Measurements from ENCODE around the gene HIC1. TPM values are rescaled to one million over a fixed set of nuclear protein-coding genes. Genes with fewer than 3 reads are reported as not detected.
A peak's percentile ranks its signal among the peaks of the same experiment; 100 is the strongest.

Gene HIC1
- total RNA-seq, 1 donor from 2014 or later: 23.5 TPM

DNA sequence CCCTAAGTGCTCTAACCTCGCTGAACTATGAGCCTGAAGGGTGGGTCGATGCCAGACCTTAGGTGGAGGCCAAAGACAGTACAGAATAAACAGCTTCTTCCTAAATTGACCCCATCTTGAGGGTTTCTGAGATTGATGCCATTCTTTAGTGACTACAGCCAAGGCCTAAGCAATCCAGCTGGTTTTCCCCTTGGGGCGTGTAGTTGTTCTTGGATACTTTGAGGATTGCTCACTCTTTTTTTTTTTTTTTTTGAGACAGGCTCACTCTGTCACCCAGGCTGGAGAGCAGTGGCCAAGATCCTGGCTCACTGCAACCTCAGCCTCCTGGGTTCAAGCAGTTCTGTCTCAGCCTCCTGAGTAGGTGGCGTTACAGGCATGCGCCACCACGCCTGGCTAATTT lies 11.1 kb upstream of the HIC1 start:
- Histone ChIP-seq H3K4me1 (ENCODE audit: control insufficient read depth in 3 of 3, insufficient read depth in 3 of 3, low read length in 3 of 3) (peaks cover 20 to 37% (median 26%) of the 10 kb centered on the region in 3 donors), H3K36me3 (ENCODE audit: control insufficient read depth in 3 of 3, insufficient read depth in 3 of 3, low read length in 3 of 3) (peaks cover 24 to 28% (median 26%) of the 10 kb centered on the region in 3 donors), H3K9me3 (ENCODE audit: control insufficient read depth in 3 of 3, low read length in 3 of 3) (no peaks in the 10 kb centered on the region), H3K27ac (ENCODE audit: low read depth, low read length) (no peak overlapping the region), H3K27me3 (ENCODE audit: control insufficient read depth in 3 of 3, insufficient read depth in 3 of 3, low read length in 3 of 3) (peaks cover 0 to 3% (median 0%) of the 10 kb centered on the region in 3 donors), H3K4me3 (ENCODE audit: low read length in 3 of 3) (no peak overlapping the region), H3K9ac (ENCODE audit: low read depth in 1 of 3, low read length in 3 of 3) (no peak overlapping the region)

DNA sequence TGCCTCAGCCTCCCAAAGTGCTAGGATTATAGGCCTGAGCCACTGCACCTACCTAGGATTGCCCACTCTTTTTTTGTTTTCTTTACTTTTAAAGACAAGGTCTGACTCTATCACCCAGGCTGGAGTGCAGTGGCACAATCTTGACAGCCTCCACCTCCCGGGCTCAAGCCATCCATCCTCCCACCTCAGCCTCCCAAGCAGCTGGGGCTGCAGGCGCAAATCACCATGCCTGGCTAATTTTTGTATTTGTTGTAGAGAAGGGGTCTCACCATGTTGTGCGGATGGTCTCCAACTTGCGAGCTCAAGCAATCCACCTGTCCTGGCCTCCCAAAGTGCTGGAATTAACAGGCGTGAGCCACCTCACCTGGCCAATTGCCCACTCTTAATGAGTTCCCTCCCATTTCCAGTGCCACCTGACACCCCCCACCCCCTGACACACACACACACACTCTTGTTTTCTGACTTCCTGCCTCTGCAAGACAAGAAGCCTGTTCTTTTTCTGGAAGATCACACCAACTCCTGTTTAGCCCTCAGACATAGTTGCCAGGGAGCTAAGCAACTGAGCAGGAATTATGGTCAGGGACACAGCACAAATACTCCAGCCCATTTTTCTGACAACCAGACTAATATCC lies 10.5 kb upstream of the HIC1 start:
- no peak overlapping the region for H3K4me3 ChIP-seq (ENCODE audit: low read length in 3 of 3)
- H3K9me3 ChIP-seq (ENCODE audit: control insufficient read depth in 3 of 3, low read length in 3 of 3): no peaks in the 10 kb centered on the region
- H3K4me1 ChIP-seq (ENCODE audit: control insufficient read depth in 3 of 3, insufficient read depth in 3 of 3, low read length in 3 of 3): peaks cover 24 to 43% (median 30%) of the 10 kb centered on the region in 3 donors
- no peak overlapping the region for H3K27ac ChIP-seq (ENCODE audit: low read depth, low read length)
- H3K36me3 ChIP-seq (ENCODE audit: control insufficient read depth in 3 of 3, insufficient read depth in 3 of 3, low read length in 3 of 3): peaks cover 23 to 27% (median 25%) of the 10 kb centered on the region in 3 donors
- H3K9ac ChIP-seq (ENCODE audit: low read depth in 1 of 3, low read length in 3 of 3): no peak overlapping the region
- H3K27me3 ChIP-seq (ENCODE audit: control insufficient read depth in 3 of 3, insufficient read depth in 3 of 3, low read length in 3 of 3): peaks cover 0 to 8% (median 0%) of the 10 kb centered on the region in 3 donors

DNA sequence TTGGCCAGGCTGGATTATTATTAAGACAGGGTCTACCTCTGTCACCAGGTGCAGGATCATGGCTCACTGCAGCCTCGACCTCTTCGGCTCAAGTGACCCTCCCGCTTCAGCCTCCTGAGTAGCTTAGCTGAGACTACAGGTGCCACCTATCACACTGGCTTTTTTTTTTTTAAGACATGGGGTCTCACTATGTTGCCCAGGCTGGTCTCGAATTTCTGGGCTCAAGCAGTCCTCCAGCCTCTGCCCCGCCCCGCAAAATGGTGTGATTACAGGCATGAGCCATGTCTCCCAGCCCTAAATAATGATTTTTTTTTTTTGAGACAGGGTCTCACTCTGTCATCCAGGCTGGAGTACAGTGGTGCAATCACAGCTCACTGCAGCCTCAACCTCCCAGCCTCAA lies 7.3 kb upstream of the HIC1 start:
- peaks cover 11 to 14% (median 12%) of the 10 kb centered on the region in 3 donors for H3K36me3 ChIP-seq (ENCODE audit: control insufficient read depth in 3 of 3, insufficient read depth in 3 of 3, low read length in 3 of 3)
- no peak overlapping the region for H3K4me3 ChIP-seq (ENCODE audit: low read length in 3 of 3)
- no peaks in the 10 kb centered on the region for H3K9me3 ChIP-seq (ENCODE audit: control insufficient read depth in 3 of 3, low read length in 3 of 3)
- peaks cover 21 to 29% (median 24%) of the 10 kb centered on the region in 3 donors for H3K4me1 ChIP-seq (ENCODE audit: control insufficient read depth in 3 of 3, insufficient read depth in 3 of 3, low read length in 3 of 3)
- no peak overlapping the region for H3K9ac ChIP-seq (ENCODE audit: low read depth in 1 of 3, low read length in 3 of 3)
- peaks cover 0 to 19% (median 9%) of the 10 kb centered on the region in 3 donors for H3K27me3 ChIP-seq (ENCODE audit: control insufficient read depth in 3 of 3, insufficient read depth in 3 of 3, low read length in 3 of 3)
- H3K27ac ChIP-seq (ENCODE audit: low read depth, low read length): no peak overlapping the region

DNA sequence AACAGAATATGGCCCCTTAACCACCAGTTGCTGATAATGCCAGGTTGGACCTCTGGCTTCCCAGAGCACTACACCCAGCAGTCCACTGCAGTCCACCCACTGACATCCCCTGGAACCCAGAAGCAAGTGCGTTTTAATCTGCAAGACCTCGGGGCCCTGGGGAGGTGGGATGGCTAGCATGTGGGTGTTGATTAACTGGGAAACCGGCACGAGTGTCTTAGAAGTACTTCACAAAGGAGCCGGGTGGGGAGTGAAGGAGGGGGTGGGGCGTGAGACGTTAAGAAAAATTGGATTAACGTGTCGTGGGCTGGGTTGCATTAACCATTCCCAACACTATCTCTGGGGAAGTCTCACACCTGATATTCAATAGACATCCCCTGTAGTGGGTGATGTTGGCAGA lies 6.1 kb upstream of the HIC1 start:
- peak overlapping the region in 2 of 3 donors; percentile 48 to 66 for H3K9ac ChIP-seq (ENCODE audit: low read depth in 1 of 3, low read length in 3 of 3)

DNA sequence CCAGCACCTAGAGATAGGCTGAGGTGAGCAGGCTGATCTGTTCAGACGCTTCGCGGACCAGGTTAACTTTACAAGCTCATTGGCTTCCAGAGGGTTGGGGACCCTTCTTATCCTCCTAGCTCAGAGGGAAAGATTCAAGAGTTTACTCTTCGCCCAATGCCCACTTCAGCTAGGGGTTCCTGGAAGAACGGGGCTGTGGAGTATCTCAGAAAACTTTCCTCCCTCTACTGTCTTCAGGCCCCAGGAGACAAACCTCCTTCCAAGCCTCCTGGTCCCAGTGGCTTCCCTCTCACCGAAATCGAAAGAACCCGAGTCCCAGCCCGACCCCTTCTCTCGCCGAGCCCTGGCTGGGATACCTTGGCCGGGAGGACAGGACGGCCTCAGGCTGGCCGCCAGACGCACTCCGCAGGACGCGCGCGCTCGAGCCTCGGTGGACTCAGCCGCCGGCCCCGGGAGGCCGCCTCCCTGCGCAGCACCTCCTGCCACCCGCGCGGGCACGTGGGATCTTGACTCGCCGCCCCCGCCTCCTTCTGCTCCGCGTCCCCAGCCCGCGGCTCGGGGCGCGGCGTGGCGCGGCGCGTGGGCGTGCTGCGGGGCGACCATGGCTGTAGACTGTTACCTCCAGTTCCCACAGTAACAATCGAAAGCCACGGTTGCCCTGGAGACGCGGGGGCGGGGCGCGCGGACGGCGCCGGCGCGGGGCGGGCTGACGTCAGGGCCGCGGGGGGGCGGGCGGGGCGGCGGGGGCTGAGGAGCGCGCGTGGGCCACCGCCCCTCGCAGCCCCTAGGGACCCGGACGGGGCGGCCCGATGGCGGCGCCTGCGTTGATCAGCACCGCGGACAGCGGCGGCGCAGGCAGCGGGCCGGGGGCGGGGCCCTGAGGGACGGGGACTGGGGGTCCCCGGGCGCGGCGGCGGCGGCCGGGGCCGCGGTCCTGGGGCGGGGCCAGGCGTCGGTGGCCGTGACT lies 5.3 kb upstream of the HIC1 start:
- Histone ChIP-seq H3K9me3 (ENCODE audit: control insufficient read depth in 3 of 3, low read length in 3 of 3) (no peaks in the 10 kb centered on the region), H3K4me3 (ENCODE audit: low read length in 3 of 3) (peak overlapping the region; percentile 65 to 85 (median 76)), H3K27me3 (ENCODE audit: control insufficient read depth in 3 of 3, insufficient read depth in 3 of 3, low read length in 3 of 3) (peaks cover 0 to 32% (median 11%) of the 10 kb centered on the region in 3 donors), H3K4me1 (ENCODE audit: control insufficient read depth in 3 of 3, insufficient read depth in 3 of 3, low read length in 3 of 3) (peaks cover 18 to 23% (median 20%) of the 10 kb centered on the region in 3 donors), H3K9ac (ENCODE audit: low read depth in 1 of 3, low read length in 3 of 3) (peak overlapping the region; percentile 12 to 66 (median 48)), H3K36me3 (ENCODE audit: control insufficient read depth in 3 of 3, insufficient read depth in 3 of 3, low read length in 3 of 3) (no peaks in the 10 kb centered on the region), H3K27ac (ENCODE audit: low read depth, low read length) (peak overlapping the region; percentile 51)

More for the DNA sequence above, 6.1 kb upstream of the HIC1 start:
- Histone ChIP-seq H3K27ac (ENCODE audit: low read depth, low read length) (no peak overlapping the region), H3K4me3 (ENCODE audit: low read length in 3 of 3) (peak overlapping the region in 1 of 3 donors; percentile 65), H3K36me3 (ENCODE audit: control insufficient read depth in 3 of 3, insufficient read depth in 3 of 3, low read length in 3 of 3) (peaks cover 0 to 4% (median 3%) of the 10 kb centered on the region in 3 donors), H3K9me3 (ENCODE audit: control insufficient read depth in 3 of 3, low read length in 3 of 3) (no peaks in the 10 kb centered on the region), H3K27me3 (ENCODE audit: control insufficient read depth in 3 of 3, insufficient read depth in 3 of 3, low read length in 3 of 3) (peaks cover 0 to 24% (median 9%) of the 10 kb centered on the region in 3 donors), H3K4me1 (ENCODE audit: control insufficient read depth in 3 of 3, insufficient read depth in 3 of 3, low read length in 3 of 3) (peaks cover 11 to 17% (median 17%) of the 10 kb centered on the region in 3 donors)

DNA sequence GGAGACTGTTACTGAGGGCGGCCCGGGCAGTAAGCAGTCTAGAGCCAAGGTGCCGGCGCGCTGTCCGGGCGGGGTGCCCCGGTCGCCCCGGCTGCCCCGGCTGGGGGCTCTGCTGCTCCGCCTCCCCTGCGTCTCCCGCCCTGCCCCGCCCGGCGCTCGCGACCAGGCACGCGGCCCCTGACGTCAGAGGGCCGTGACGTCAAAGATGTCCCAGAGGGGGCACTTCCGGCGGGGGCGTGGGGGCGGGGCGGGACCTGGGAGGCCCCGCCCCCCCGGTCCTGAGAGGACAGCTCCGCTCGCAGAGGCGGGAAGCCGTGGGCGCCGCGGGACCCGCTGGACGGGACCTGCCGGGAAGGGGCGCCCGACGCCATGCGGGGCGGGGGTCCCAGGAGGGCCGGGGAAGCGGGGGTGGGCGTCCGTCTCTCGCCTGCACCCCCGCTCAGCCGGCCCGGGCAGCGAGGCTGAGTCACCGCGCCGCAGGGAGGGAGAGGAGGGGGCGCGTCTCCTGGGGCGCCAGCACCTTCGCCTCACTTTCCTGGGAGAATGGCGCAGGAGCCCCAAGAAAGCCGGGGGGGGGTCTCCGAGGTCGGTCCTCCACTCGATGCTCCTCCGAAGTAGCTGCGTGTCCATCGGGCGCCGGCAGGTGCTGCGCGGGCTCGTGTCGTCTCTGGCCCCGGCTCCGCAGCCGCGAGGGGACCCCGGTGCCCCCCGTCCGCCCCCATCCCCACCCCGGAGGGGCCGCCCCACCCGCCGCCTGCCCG lies 4.4 kb upstream of the HIC1 start:
- H3K4me1 ChIP-seq (ENCODE audit: control insufficient read depth in 3 of 3, insufficient read depth in 3 of 3, low read length in 3 of 3): peaks cover 19 to 24% (median 19%) of the 10 kb centered on the region in 3 donors

DNA sequence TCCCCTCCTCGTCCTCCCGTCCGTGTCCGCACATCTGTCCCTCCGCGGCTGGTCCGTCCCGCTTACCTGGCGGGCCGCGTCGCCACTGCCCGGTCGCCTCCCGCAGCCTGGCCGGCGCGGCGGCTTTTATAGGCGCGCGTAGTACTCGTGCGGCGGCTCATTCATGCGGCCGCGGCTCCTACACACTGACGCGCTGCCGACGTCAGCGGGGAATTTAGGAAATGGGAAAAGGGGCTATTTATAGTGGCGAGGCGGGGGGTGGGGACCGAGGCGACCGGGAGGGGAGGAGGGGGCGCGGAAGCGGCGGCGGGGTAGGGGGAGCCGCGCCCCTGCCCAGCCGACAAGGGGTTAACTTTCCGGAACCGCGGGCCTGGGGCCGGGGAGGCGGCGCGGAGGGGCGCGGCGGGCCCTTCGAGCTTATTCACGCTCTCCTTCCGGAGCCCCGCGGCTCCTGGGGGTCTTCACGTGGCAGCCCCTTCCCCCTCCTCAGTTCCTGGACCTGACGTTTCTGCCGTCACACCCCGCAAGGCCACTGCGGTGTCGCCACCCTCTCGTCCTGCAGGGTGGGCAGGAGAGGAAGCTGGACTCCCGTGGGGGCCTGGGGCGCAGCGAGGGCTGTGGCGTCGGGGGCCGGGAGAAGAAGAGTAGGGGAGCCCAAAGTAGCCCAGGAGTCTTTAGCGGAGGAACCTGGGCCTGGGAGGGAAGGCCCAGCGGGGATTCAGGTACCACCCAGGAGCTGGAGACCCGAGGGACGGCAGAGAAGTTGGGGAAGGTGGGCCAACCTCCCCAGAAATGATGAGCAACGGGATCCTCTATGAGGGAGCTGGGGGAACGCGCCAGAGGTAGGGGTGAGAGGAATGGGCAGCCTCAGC lies 3.6 kb upstream of the HIC1 start:
- Histone ChIP-seq H3K27me3 (ENCODE audit: control insufficient read depth in 3 of 3, insufficient read depth in 3 of 3, low read length in 3 of 3) (peaks cover 0 to 33% (median 11%) of the 10 kb centered on the region in 3 donors), H3K9me3 (ENCODE audit: control insufficient read depth in 3 of 3, low read length in 3 of 3) (no peaks in the 10 kb centered on the region), H3K9ac (ENCODE audit: low read depth in 1 of 3, low read length in 3 of 3) (no peak overlapping the region), H3K27ac (ENCODE audit: low read depth, low read length) (no peak overlapping the region), H3K36me3 (ENCODE audit: control insufficient read depth in 3 of 3, insufficient read depth in 3 of 3, low read length in 3 of 3) (no peaks in the 10 kb centered on the region), H3K4me1 (ENCODE audit: control insufficient read depth in 3 of 3, insufficient read depth in 3 of 3, low read length in 3 of 3) (peaks cover 19 to 24% (median 19%) of the 10 kb centered on the region in 3 donors), H3K4me3 (ENCODE audit: low read length in 3 of 3) (no peak overlapping the region)

More for the DNA sequence above, 4.4 kb upstream of the HIC1 start:
- Histone ChIP-seq H3K27me3 (ENCODE audit: control insufficient read depth in 3 of 3, insufficient read depth in 3 of 3, low read length in 3 of 3) (peaks cover 0 to 33% (median 11%) of the 10 kb centered on the region in 3 donors), H3K27ac (ENCODE audit: low read depth, low read length) (no peak overlapping the region), H3K9ac (ENCODE audit: low read depth in 1 of 3, low read length in 3 of 3) (no peak overlapping the region), H3K9me3 (ENCODE audit: control insufficient read depth in 3 of 3, low read length in 3 of 3) (no peaks in the 10 kb centered on the region), H3K36me3 (ENCODE audit: control insufficient read depth in 3 of 3, insufficient read depth in 3 of 3, low read length in 3 of 3) (no peaks in the 10 kb centered on the region), H3K4me3 (ENCODE audit: low read length in 3 of 3) (peak overlapping the region in 2 of 3 donors; percentile 54 to 56)

DNA sequence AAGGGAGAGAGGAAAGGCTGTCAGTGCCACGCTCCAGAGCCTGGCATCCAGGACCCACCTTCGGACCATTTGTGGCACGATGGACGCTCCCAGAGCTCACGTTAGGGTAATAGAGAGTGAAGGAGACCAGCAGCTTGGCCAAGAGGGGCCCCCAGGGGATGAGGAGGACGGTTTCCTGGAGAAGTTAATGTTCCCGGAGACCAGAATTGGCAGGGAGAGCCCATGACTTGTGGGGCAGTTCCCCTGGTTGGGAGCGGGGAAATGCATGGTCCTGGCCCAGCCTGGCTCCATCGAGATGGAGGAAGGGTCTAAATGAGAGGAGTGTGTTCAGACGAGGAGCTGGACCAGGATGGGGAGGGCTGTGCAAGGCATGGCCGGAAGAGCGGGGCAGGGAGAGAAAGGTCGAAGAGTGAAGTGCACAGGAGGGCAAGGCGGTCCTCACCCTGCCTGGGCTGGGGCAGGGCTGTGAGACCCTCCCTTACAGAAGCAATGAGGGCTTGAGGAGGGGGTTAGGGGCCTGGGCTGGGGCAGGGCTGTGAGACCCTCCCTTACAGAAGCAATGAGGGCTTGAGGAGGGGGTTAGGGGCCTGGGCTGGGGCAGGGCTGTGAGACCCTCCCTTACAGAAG lies 2.9 kb upstream of the HIC1 start:
- Histone ChIP-seq H3K9me3 (ENCODE audit: control insufficient read depth in 3 of 3, low read length in 3 of 3) (no peaks in the 10 kb centered on the region), H3K27ac (ENCODE audit: low read depth, low read length) (no peak overlapping the region), H3K4me3 (ENCODE audit: low read length in 3 of 3) (no peak overlapping the region), H3K27me3 (ENCODE audit: control insufficient read depth in 3 of 3, insufficient read depth in 3 of 3, low read length in 3 of 3) (peaks cover 0 to 33% (median 11%) of the 10 kb centered on the region in 3 donors), H3K9ac (ENCODE audit: low read depth in 1 of 3, low read length in 3 of 3) (no peak overlapping the region), H3K36me3 (ENCODE audit: control insufficient read depth in 3 of 3, insufficient read depth in 3 of 3, low read length in 3 of 3) (no peaks in the 10 kb centered on the region), H3K4me1 (ENCODE audit: control insufficient read depth in 3 of 3, insufficient read depth in 3 of 3, low read length in 3 of 3) (peaks cover 19 to 24% (median 23%) of the 10 kb centered on the region in 3 donors)
